Endothelial cell of umbilical vein (primary cell): ENCODE measurements around the gene PLXDC1. TPM values are rescaled to one million over a fixed set of nuclear protein-coding genes. Genes with fewer than 3 reads are reported as not detected.
A peak's percentile ranks its signal among the peaks of the same experiment; 100 is the strongest.

Experiments used
- BruUV-seq: library from RNA; stranded (reverse); fragments of 400-500 nt; replicated peaks from 2 replicates; lab custom pipeline; 2021; lab: Mats Ljungman, UMichigan
- CTCF ChIA-PET: fragments of 300-600, 350-600 bp; sonication (Branson Sonifier 250); formaldehyde crosslinking; loops from one replicate; lab custom pipeline; 2021; ENCODE audit warnings: antibody characterized with exemption, inconsistent platforms; lab: Charles Lee
- POLR2A ChIA-PET: fragments of 300-600, 350-600 bp; sonication (Branson Sonifier 250); formaldehyde crosslinking; loops from one replicate; lab custom pipeline; 2021; ENCODE audit warnings: antibody characterized with exemption, inconsistent platforms; lab: Charles Lee
- DNase-seq: peaks from one replicate; pipeline ENCODE4 v3.0.0-alpha.2; 2011; ENCODE audit warnings: low read depth, low spot score
- FAIRE-seq: peaks from 2 replicates; lab custom pipeline; 2011; peaks lifted over from hg19 to GRCh38; lab: Jason Lieb, UNC
- H2AFZ ChIP-seq: 2 replicates; pipeline ENCODE4 v1.6.0; 2012; ENCODE audit warnings: low read depth, low read length, control low read depth, inconsistent platforms
- H3K27ac ChIP-seq: 2 replicates; pipeline ENCODE4 v1.5.1; 2011; ENCODE audit warnings: low read depth, mild to moderate bottlenecking, control low read depth, low read length, moderate library complexity; ENCODE audit not compliant: insufficient read depth
- H3K27me3 ChIP-seq, 2 experiments: 2 replicates each; pipeline versions ENCODE4 v1.6.0 to v1.6.1; 2011; ENCODE audit warnings: low read length in 2 of 2, mixed read lengths in 1 of 2; ENCODE audit not compliant: control insufficient read depth in 2 of 2, insufficient read depth in 2 of 2
- H3K36me3 ChIP-seq, 2 experiments: 2 replicates in 1 of 2; 3 replicates in 1 of 2; pipeline ENCODE4 v1.5.1; 2011; ENCODE audit warnings: low read length in 2 of 2, mild to moderate bottlenecking in 1 of 2, moderate library complexity in 1 of 2; ENCODE audit not compliant: control insufficient read depth in 2 of 2, insufficient read depth in 2 of 2; ENCODE audit errors: extremely low read depth in 1 of 2
- H3K4me1 ChIP-seq: 3 replicates; pipeline ENCODE4 v1.5.1; 2011; ENCODE audit warnings: mild to moderate bottlenecking, low read length; ENCODE audit not compliant: control insufficient read depth, insufficient read depth; ENCODE audit errors: extremely low read depth
- H3K4me2 ChIP-seq: 2 replicates; pipeline ENCODE4 v1.6.1; 2011; ENCODE audit warnings: low read length, control low read depth, mixed read lengths; ENCODE audit not compliant: insufficient read depth
- H3K4me3 ChIP-seq, 3 experiments: fragments of 200-600 bp in 1 of 3; sonication (generic), shearing (Covaris generic) in 1 of 3; replicated peaks in 1 of 3; 2 replicates each; pipeline ENCODE4 v1.5.1; 2011 to 2016; ENCODE audit warnings: control low read depth in 3 of 3, low read length in 3 of 3, mild to moderate bottlenecking in 2 of 3, inconsistent platforms in 1 of 3, low read depth in 1 of 3, moderate library complexity in 1 of 3; ENCODE audit not compliant: insufficient read depth in 1 of 3
- H3K79me2 ChIP-seq: 2 replicates; pipeline ENCODE4 v1.6.0; 2012; ENCODE audit warnings: low read length, inconsistent platforms; ENCODE audit not compliant: control insufficient read depth, insufficient read depth
- H3K9ac ChIP-seq: replicated peaks from 2 replicates; pipeline ENCODE3; 2011; ENCODE audit warnings: low read length, control low read depth; ENCODE audit not compliant: insufficient read depth; ENCODE audit errors: extremely low read depth
- H3K9me1 ChIP-seq: replicated peaks from 3 replicates; pipeline ENCODE4 v1.6.0; 2011; ENCODE audit warnings: mild to moderate bottlenecking, low read length; ENCODE audit not compliant: control insufficient read depth, insufficient read depth; ENCODE audit errors: extremely low read depth
- H3K9me3 ChIP-seq: replicated peaks from 2 replicates; pipeline ENCODE4 v1.5.1; 2012; ENCODE audit warnings: low read length, inconsistent platforms; ENCODE audit not compliant: control insufficient read depth, insufficient read depth
- H4K20me1 ChIP-seq: replicated peaks from 2 replicates; pipeline ENCODE3; 2011; ENCODE audit warnings: mild to moderate bottlenecking, low read length; ENCODE audit not compliant: control insufficient read depth, insufficient read depth; ENCODE audit errors: extremely low read depth
- CTCF ChIP-seq, 2 donors: IDR thresholded peaks; 1 replicate in 1 of 2; 2 replicates in 1 of 2; pipeline ENCODE4 v1.5.1; 2011; ENCODE audit warnings: low read length in 2 of 2, mild to moderate bottlenecking in 2 of 2, moderate library complexity in 2 of 2, control low read depth in 1 of 2, inconsistent platforms in 1 of 2, low read depth in 1 of 2; ENCODE audit not compliant: insufficient read depth in 1 of 2; ENCODE audit errors: extremely low read depth in 1 of 2
- EZH2 ChIP-seq: IDR thresholded peaks from 2 replicates; pipeline ENCODE4 v1.6.1; 2012; ENCODE audit warnings: borderline replicate concordance, low read depth, mild to moderate bottlenecking, moderate library complexity, low read length, inconsistent platforms; ENCODE audit not compliant: severe bottlenecking
- FOS ChIP-seq: IDR thresholded peaks from 2 replicates; pipeline ENCODE4 v1.6.1; 2011; ENCODE audit warnings: mild to moderate bottlenecking, low read length, moderate library complexity, borderline replicate concordance; ENCODE audit not compliant: insufficient read depth
- GATA2 ChIP-seq: IDR thresholded peaks from 2 replicates; pipeline ENCODE4 v1.7.0; 2011; ENCODE audit warnings: low read depth, mild to moderate bottlenecking, moderate library complexity, mixed read lengths, low read length; ENCODE audit not compliant: insufficient read length, insufficient read depth
- JUN ChIP-seq: IDR thresholded peaks from 2 replicates; pipeline ENCODE4 v1.6.1; 2011; ENCODE audit warnings: borderline replicate concordance, low read depth; ENCODE audit not compliant: insufficient read length, insufficient read depth
- POLR2A ChIP-seq: IDR thresholded peaks from 2 replicates; pipeline ENCODE4 v1.6.1; 2012; ENCODE audit warnings: low read depth, mild to moderate bottlenecking, control low read depth, low read length
- POLR2AphosphoS5 ChIP-seq: IDR thresholded peaks from 2 replicates; pipeline ENCODE4 v1.6.1; 2012; ENCODE audit warnings: low read depth, mild to moderate bottlenecking, control low read depth, low read length, moderate library complexity; ENCODE audit not compliant: insufficient read depth
- dilution Hi-C: fragments of 300-500 bp; cut with MboI; formaldehyde crosslinking; loops from one replicate; pipeline ENCODE4 v1.15.0; 2019; ENCODE audit warnings: low sequenced_read_pairs; ENCODE audit not compliant: extremely low pct_ligation_motif_present
- intact Hi-C: fragments of 100-400 bp; cut with micrococcal nuclease; formaldehyde crosslinking; loops from one replicate; pipeline ENCODE4 v1.10.0; 2022
- polyA plus RNA-seq, 4 experiments: library from polyadenylated mRNA; depleted of rRNA in 3 of 4; stranded (reverse) in 3 of 4; unstranded in 1 of 4; fragments of >200 nt; gene quantifications; 2 replicates each; pipeline versions ENCODE4 v1.2.1 to v1.2.3, GENCODE V29; 2011 to 2012; ENCODE audit warnings: missing spikeins in 1 of 4
- total RNA-seq: library from RNA; stranded (reverse); gene quantifications from 2 replicates; pipeline ENCODE4 v1.2.3, GENCODE V29; 2021
- TF ChIP-seq, protein P1 (sequence below): IDR thresholded peaks from 2 replicates; pipeline ENCODE4 v1.6.1; 2011; ENCODE audit not compliant: insufficient read depth, insufficient read length

The PLXDC1 gene
- total and polyA plus RNA-seq, 2 donors (not counting 3 experiments of a cell fraction or from before 2014, with no cell fraction given): 0.03 TPM; not detected in 1

DNA sequence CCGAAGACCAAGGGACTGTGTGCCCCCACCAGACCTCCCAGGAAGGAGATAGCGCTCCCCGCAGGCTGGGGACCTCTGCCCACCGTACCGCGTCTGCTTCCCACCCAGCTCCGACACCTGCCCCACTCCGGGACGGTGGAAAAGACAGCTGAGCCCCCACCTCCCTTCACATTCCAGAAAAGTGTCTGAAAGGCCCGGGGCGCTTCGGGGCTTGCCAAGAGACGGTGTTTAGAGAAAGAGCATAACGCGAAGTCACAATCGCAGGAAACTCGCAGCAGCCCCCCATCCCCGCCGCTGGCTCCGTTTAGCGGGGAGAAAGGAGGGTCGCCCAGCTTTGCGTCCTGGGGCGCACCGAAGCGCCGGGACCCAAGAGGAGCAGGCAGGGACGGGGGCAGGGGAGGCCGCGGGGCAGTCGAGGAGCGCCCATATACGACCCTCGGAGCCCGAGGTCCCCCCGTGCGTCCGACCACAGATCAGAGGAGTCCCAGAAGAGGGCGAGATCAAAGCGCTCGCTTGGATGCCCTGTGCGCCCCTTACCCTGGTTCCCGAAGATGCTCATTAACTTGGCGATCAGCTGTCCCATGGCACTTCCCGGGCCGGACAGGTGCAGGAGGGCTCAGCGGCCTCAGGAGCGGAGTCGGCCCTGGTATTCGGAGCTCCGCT, 13.9 kb upstream of the PLXDC1 start:
- POLR2A ChIA-PET: interaction anchor here (0.5 to 1.0 kb wide), 2 partner anchors 41 to 322 kb away, joined by 3 to 4 read pairs; no protein-coding TSS in a partner anchor
- no peaks in the 10 kb centered on the region for H3K9me3 ChIP-seq
- DNase-seq (no peak), FAIRE-seq (no peak)
- no peaks in the 10 kb centered on the region for H4K20me1 ChIP-seq
- CTCF ChIA-PET: interaction anchor here (0.5 to 6.0 kb wide), 32 partner anchors 9 to 403 kb away, joined by 3 to 121 read pairs (median 4); partner anchors contain the start of genes CDK12, PLXDC1, RPL19 and STAC2
- intact Hi-C loops (loop anchor here (2.0 kb wide), 1 partner anchor 67 kb away; no protein-coding TSS in a partner anchor), dilution Hi-C loops (no loop called here)
- peak overlapping the region; percentile 2 to 54 (median 36) for H3K4me3 ChIP-seq
- H3K9ac ChIP-seq: peak overlapping the region; percentile 0
- no peaks in the 10 kb centered on the region for H3K9me1 ChIP-seq
- H3K36me3 ChIP-seq: no peaks in the 10 kb centered on the region
- H3K27ac ChIP-seq: no peak overlapping the region
- no peaks in the 10 kb centered on the region for H3K79me2 ChIP-seq
- peak overlapping the region; percentile 96 for H2AFZ ChIP-seq
- no TSS peak for BruUV-seq
- H3K4me1 ChIP-seq: peaks cover 5% of the 10 kb centered on the region
- peak overlapping the region; percentile 74 for H3K4me2 ChIP-seq
- no peak for TF ChIP-seq CTCF (IDR thresholded peaks at IDR 0.05; ENCODE audit: extremely low read depth in 1 of 2, insufficient read depth in 1 of 2, low read depth in 1 of 2, low read length in 2 of 2)
- TF ChIP-seq, protein P1, sequence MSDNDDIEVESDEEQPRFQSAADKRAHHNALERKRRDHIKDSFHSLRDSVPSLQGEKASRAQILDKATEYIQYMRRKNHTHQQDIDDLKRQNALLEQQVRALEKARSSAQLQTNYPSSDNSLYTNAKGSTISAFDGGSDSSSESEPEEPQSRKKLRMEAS: no peak
- no peak for TF ChIP-seq POLR2A
- no peak for TF ChIP-seq FOS
- no peak for TF ChIP-seq JUN
- peak; percentile 56 for TF ChIP-seq EZH2
- TF ChIP-seq POLR2AphosphoS5: no peak
- no peak for TF ChIP-seq GATA2
- peaks cover 27 to 31% of the 10 kb centered on the region in 2 experiments for H3K27me3 ChIP-seq
